LNCAP (cell line): ENCODE data around the gene PIP4K2C.

Experiments used
- CTCF ChIP-seq: fragments of 450-650 bp; IDR thresholded peaks from 2 replicates; pipeline ENCODE4 v1.5.1; 2017; ENCODE audit warnings: mild to moderate bottlenecking

PIP4K2C gene

GRCh38 chr12:57553343-57554202 is 37.4 kb upstream of the PIP4K2C start:
- TF ChIP-seq CTCF, result no peak

- TF ChIP-seq CTCF, result no peak
Observed at GRCh38 chr12:57554453-57554852, 36.5 kb upstream of the PIP4K2C start.

GRCh38 chr12:57554897-57555296 is 36.1 kb upstream of the PIP4K2C start:
- TF ChIP-seq CTCF, result no peak

GRCh38 chr12:57558864-57559263 is 32.1 kb upstream of the PIP4K2C start:
- no peak for TF ChIP-seq CTCF

GRCh38 chr12:57560516-57560915 is 30.5 kb upstream of the PIP4K2C start:
- TF ChIP-seq CTCF, result no peak

- TF ChIP-seq CTCF, result no peak
Observed at GRCh38 chr12:57563358-57563757, 27.6 kb upstream of the PIP4K2C start.

- no peak for TF ChIP-seq CTCF
Observed at GRCh38 chr12:57564178-57564740, 26.7 kb upstream of the PIP4K2C start.
